A673 (cell line): ENCODE measurements around the gene ATG5. TPM values are rescaled to one million over a fixed set of nuclear protein-coding genes. Genes with fewer than 3 reads are reported as not detected.

Experiments
- BruUV-seq: library from RNA; stranded (reverse); fragments of 400-500 nt; replicated peaks from 2 replicates; lab custom pipeline; 2021; lab: Mats Ljungman, UMichigan
- CTCF ChIA-PET: fragments of 300-600 bp; sonication (Branson Sonifier 250); formaldehyde crosslinking; loops from one replicate; lab custom pipeline; 2022; ENCODE audit warnings: antibody characterized with exemption; lab: Charles Lee
- POLR2A ChIA-PET: fragments of 300-600 bp; sonication (Branson Sonifier 250); formaldehyde crosslinking; loops from one replicate; lab custom pipeline; 2022; ENCODE audit warnings: antibody characterized with exemption; ENCODE audit not compliant: low non-redundant PET; lab: Charles Lee
- DNase-seq: peaks from one replicate; pipeline ENCODE4 v3.0.0-alpha.2; 2015; ENCODE audit warnings: low spot score
- H3K27ac ChIP-seq: fragments of 200-600 bp; sonication (generic); 2 replicates; pipeline ENCODE4 v1.5.1; 2016; ENCODE audit warnings: mixed run types, low read depth, mild to moderate bottlenecking, mixed read lengths, antibody characterized with exemption, low read length; ENCODE audit not compliant: poor library complexity, severe bottlenecking
- H3K27me3 ChIP-seq: fragments of 200-600 bp; sonication (generic); replicated peaks from 2 replicates; pipeline ENCODE4 v1.6.1; 2017; ENCODE audit warnings: mixed run types, low read depth, mild to moderate bottlenecking, mixed read lengths, antibody characterized with exemption, low read length; ENCODE audit not compliant: insufficient read depth, poor library complexity
- H3K36me3 ChIP-seq: fragments of 200-600 bp; sonication (generic); 2 replicates; pipeline ENCODE4 v1.6.1; 2016; ENCODE audit warnings: mixed run types, mild to moderate bottlenecking, mixed read lengths, antibody characterized with exemption, low read length; ENCODE audit not compliant: insufficient read depth, poor library complexity, severe bottlenecking
- H3K4me1 ChIP-seq: fragments of 200-600 bp; sonication (generic); 2 replicates; pipeline ENCODE4 v1.6.1; 2017; ENCODE audit warnings: mixed run types, mild to moderate bottlenecking, mixed read lengths, antibody characterized with exemption, low read length; ENCODE audit not compliant: insufficient read depth, poor library complexity, severe bottlenecking
- H3K4me3 ChIP-seq: fragments of 200-600 bp; sonication (generic); 2 replicates; pipeline ENCODE4 v1.5.1; 2016; ENCODE audit warnings: low read depth, mixed run types, mild to moderate bottlenecking, mixed read lengths, low read length; ENCODE audit not compliant: poor library complexity, severe bottlenecking
- H3K9me3 ChIP-seq: fragments of 200-600 bp; sonication (generic); 2 replicates; pipeline ENCODE4 v1.6.1; 2016; ENCODE audit warnings: mixed run types, low read depth, mild to moderate bottlenecking, mixed read lengths, antibody characterized with exemption, low read length; ENCODE audit not compliant: poor library complexity, severe bottlenecking
- CTCF ChIP-seq: fragments of 300-800, 200-600 bp; sonication (generic); conservative IDR thresholded peaks from 2 replicates; pipeline ENCODE4 v1.5.1; 2017; ENCODE audit warnings: low read depth, mild to moderate bottlenecking, antibody characterized with exemption, low read length, moderate library complexity, mixed read lengths
- EZH2 ChIP-seq: fragments of 200-600 bp; sonication (generic); IDR thresholded peaks from 2 replicates; pipeline ENCODE4 v1.6.1; 2017; ENCODE audit warnings: borderline replicate concordance, low read depth, mild to moderate bottlenecking, mixed read lengths, antibody characterized with exemption, low read length; ENCODE audit not compliant: poor library complexity, severe bottlenecking
- intact Hi-C: fragments of 100-400 bp; cut with micrococcal nuclease; formaldehyde crosslinking; loops from one replicate; pipeline ENCODE4 v1.10.0; 2022; ENCODE audit not compliant: unreplicated experiment
- total RNA-seq: library from RNA; stranded (reverse); gene quantifications from 2 replicates; pipeline ENCODE4 v1.2.3, GENCODE V29; 2021

The ATG5 gene
- total RNA-seq, 1 experiment from 2014 or later: 37.0 TPM

GRCh38 chr6:106146852-106147351 is 178.7 kb downstream of the ATG5 start:
- ChIA-PET CTCF (no interaction called here), POLR2A (no interaction called here)
- H3K36me3 ChIP-seq: no peaks in the 10 kb centered on the region
- no peaks in the 10 kb centered on the region for H3K27me3 ChIP-seq
- no peak overlapping the region for H3K27ac ChIP-seq
- no TSS peak for BruUV-seq
- H3K9me3 ChIP-seq: no peaks in the 10 kb centered on the region
- TF ChIP-seq CTCF (no peak), EZH2 (no peak)
- no peak overlapping the region for H3K4me3 ChIP-seq
- no peak for DNase-seq
- no peaks in the 10 kb centered on the region for H3K4me1 ChIP-seq
- intact Hi-C loops: no loop called here

DNA sequence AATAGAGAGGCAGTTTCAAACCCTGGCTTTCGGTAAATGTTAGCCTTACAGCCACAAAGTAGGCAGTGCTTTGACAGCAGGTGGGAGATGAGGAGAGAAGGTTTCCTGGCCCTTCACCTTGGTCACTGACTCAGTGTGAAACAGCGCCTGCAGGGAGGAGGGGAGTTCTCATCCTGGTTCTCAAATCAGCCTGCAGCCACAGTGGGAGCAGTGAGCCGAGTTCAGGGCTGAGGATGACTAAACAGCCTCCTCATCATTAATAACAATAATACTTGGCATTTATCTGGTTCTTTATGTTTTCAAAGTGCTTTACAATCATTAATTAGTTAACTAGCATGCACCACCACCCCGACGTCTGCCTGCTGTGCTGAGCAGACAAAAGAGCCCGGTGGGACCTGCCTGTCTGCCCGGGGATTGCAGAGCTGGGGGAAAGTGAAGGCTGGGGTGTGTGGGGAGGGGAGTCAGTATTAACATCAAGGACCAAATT is 179.8 kb downstream of the ATG5 start:
- POLR2A ChIA-PET: no interaction called here
- H3K27ac ChIP-seq: no peak overlapping the region
- H3K36me3 ChIP-seq: no peaks in the 10 kb centered on the region
- no peak overlapping the region for H3K4me3 ChIP-seq
- TF ChIP-seq CTCF (no peak), EZH2 (no peak)
- BruUV-seq: no TSS peak
- no peaks in the 10 kb centered on the region for H3K27me3 ChIP-seq
- H3K4me1 ChIP-seq: no peaks in the 10 kb centered on the region
- H3K9me3 ChIP-seq: no peaks in the 10 kb centered on the region
- CTCF ChIA-PET: no interaction called here
- intact Hi-C loops: no loop called here
- DNase-seq: no peak

- ChIA-PET POLR2A (no interaction called here), CTCF (no interaction called here)
- DNase-seq: no peak
- no TSS peak for BruUV-seq
- Histone ChIP-seq H3K27ac (no peak overlapping the region), H3K4me3 (no peak overlapping the region), H3K9me3 (no peaks in the 10 kb centered on the region), H3K27me3 (no peaks in the 10 kb centered on the region), H3K4me1 (no peaks in the 10 kb centered on the region), H3K36me3 (no peaks in the 10 kb centered on the region)
- intact Hi-C loops: no loop called here
- TF ChIP-seq EZH2 (no peak), CTCF (no peak)
Measured at GRCh38 chr6:106145144-106145543, 180.4 kb downstream of the ATG5 start.
